ENCODE measurements around the gene CSGALNACT2.
A peak's percentile ranks its signal among the peaks of the same experiment; 100 is the strongest.

Gene CSGALNACT2

DNA sequence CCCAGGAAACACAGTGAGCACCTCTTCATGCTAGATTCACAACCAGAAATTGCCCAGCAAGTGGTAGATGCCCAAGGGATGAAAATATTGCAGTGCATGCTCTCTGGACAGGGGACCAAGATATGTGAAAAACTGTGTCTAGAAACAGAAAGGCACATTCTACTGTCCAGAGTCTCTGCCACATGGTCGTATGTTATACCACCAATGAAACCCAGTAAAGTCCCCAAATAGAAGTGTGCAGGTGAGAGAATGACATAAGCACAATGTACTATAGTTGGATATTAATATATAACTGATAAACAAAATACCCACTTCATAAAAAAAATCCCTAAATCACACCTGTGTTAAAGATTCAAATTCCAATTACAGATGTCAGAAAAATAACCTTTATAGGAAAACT is 84.8 kb downstream of the CSGALNACT2 start:
- ATAC-seq (no peak), DNase-seq (no peak)
- H3K4me3 Mint-ChIP-seq: no peak overlapping the region
- no peaks in the 10 kb centered on the region for H3K9me3 Mint-ChIP-seq
- H3K27me3 Mint-ChIP-seq: peaks cover 13% of the 10 kb centered on the region
- peaks cover 44% of the 10 kb centered on the region for H3K4me1 Mint-ChIP-seq
- H3K27ac Mint-ChIP-seq: no peak overlapping the region

DNA sequence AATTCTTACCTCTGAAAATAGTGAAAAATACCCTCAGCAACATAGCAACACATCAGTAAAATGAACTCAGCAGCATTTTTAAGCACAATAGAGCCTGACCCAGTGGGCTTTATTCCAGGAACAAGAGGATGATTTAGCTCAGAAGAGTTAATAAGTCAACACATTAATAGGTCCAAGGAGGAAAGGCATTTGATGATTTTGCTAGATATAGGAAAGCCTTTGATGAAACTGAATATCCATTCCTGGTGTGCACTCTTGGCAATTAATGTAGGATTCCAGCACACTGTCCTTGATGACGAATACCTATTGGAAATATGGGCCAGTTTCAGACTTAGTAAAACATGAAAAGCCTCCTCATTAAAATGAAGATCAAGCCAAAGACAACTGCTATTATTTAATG is 86.1 kb downstream of the CSGALNACT2 start:
- Mint-ChIP-seq H3K27me3 (peaks cover 26% of the 10 kb centered on the region), H3K4me3 (no peak overlapping the region), H3K27ac (no peak overlapping the region), H3K9me3 (no peaks in the 10 kb centered on the region), H3K4me1 (peaks cover 56% of the 10 kb centered on the region)
- ATAC-seq (no peak), DNase-seq (no peak)

DNA sequence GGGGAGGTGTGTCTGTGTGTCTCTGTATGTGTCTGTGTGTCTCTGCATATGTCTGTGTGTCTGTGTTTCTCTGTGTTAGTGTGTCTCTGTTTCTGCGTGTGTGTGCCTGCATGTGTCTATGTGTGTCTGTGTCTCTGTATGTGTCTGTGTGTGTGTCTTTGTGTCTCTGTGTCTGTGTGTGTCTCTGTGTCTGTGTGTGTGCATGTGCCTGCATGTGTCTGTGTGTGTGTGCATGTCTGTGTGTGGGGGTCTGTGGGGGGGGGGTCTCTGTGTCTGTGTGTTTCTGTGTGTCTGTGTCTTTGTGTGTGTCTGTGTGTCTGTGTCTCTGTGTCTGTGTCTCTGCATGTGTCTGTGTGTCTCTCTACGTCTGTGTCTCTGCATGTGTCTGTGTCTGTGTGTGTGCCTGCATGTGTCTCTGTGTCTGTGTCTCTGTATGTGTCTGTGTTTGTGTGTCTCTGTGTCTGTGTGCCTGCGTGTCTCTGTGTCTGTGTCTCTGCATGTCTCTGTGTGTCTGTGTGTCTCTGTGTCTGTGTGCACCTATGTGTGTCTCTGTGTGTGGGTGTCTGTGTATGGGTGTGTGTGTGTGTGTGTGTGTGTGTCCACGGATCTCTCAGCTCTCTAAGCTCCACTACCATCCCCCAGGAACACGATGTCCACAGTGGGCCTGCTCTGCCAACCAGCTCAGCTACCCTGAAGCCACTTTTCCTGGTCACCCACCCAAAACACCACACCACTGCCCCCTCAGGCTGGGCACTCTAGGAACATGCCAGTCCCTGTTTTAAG is 87.0 kb downstream of the CSGALNACT2 start:
- peak in 1 of 2 donors; percentile 3 for DNase-seq
- ATAC-seq: no peak
- Mint-ChIP-seq H3K4me1 (peaks cover 57% of the 10 kb centered on the region), H3K4me3 (peak overlapping the region in 1 of 2 donors; percentile 47), H3K27ac (peak overlapping the region in 1 of 2 donors; percentile 0), H3K27me3 (peaks cover 26% of the 10 kb centered on the region), H3K9me3 (no peaks in the 10 kb centered on the region)

DNA sequence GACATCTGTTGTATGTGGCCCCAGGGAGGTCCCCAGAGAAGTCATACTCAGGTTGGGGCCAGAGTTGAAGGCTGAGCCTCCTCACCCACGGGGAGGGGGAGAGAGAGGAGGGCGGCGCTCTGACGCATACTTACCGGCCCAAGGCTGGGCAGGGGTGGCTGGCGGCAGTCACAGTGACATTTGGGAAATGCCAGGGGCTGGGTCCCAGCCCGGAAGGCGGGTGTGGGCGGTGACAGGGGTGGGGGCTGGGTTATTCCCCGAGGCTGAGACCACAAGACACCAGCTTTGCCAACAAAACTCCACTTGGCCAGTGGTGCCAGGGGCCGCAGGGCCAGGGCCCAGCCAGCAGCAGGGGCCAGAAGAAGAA is 87.5 kb downstream of the CSGALNACT2 start:
- Mint-ChIP-seq H3K4me3 (peak overlapping the region in 1 of 2 donors; percentile 47), H3K9me3 (no peaks in the 10 kb centered on the region), H3K27ac (no peak overlapping the region), H3K4me1 (peaks cover 63% of the 10 kb centered on the region), H3K27me3 (peaks cover 26% of the 10 kb centered on the region)
- DNase-seq: peak in 1 of 2 donors; percentile 42
- ATAC-seq: peak; percentile 66

DNA sequence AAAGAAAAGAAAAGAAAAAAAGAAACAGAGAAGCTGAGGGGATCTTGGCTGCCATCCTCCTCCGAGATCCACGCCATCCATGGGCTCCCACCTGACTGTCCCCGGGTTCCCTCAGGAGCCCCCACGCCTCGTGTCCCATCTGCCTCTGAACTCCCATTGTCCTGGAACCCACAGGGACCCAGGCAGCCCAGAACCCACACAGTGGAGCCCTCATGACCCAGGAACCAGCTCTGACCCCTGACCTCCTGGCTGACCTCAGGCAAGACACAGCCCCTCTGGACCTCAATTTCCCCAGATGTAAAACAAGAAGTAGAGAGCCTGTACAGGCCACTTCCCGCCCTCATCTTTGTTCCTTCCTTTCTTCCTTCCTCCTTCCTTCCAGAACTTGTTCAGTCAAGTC is 88.2 kb downstream of the CSGALNACT2 start:
- Mint-ChIP-seq H3K27me3 (peaks cover 26% of the 10 kb centered on the region), H3K27ac (peak overlapping the region in 1 of 2 donors; percentile 21), H3K4me1 (peaks cover 63% of the 10 kb centered on the region), H3K4me3 (no peak overlapping the region), H3K9me3 (no peaks in the 10 kb centered on the region)
- ATAC-seq: no peak
- peak in 1 of 2 donors; percentile 6 for DNase-seq

DNA sequence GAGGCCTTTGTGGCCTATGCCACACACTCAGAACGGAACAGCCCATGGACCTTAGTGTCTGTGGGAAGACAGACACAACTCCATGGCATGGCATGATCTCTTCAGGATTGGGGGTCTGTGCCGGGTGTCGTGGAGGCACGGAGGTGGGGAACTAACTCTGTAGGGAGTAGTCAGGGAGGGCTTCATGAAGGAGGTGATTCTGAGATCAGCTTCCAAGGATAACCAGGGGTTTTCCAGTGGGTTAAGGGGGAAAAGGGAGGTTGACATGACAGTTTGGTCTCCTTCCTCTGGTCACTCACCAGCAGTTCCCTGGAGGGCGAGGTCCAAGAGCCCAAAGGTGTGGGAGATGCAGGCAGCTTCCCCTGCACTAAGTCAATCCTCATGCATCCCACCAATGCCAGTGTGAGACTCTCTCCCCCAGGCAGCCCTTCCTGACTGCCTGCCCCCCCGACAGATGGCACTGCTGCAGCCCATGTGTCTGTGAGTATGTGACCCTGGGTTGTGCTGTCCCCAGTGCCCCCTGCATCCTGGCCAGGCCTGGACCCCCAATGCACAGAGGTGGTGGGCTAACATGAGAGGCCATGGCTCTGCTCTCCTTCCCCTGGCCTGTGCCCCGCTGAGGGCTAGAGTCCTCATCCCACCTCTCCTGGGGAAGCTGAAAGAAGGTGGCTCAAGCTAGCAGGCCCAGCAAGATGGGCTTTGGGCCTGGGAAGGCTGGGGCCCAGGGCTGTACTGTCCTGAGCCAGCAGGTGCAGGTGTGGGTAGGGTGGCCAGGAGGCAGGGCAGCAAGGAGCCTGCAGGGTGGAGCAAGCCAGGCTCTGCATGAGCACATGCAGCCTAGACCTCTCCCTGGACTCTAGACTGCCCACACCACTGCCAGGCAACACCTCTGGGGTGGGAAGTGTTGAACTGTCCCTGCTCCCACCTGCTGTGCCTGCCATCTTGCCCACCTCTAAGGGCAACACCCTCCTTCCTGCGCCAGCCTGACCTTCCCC is 88.9 kb downstream of the CSGALNACT2 start:
- ATAC-seq: no peak
- DNase-seq: peak in 1 of 2 donors; percentile 7
- H3K4me3 Mint-ChIP-seq: no peak overlapping the region
- H3K4me1 Mint-ChIP-seq: peaks cover 63% of the 10 kb centered on the region
- no peak overlapping the region for H3K27ac Mint-ChIP-seq
- no peaks in the 10 kb centered on the region for H3K9me3 Mint-ChIP-seq
- H3K27me3 Mint-ChIP-seq: peaks cover 26% of the 10 kb centered on the region

DNA sequence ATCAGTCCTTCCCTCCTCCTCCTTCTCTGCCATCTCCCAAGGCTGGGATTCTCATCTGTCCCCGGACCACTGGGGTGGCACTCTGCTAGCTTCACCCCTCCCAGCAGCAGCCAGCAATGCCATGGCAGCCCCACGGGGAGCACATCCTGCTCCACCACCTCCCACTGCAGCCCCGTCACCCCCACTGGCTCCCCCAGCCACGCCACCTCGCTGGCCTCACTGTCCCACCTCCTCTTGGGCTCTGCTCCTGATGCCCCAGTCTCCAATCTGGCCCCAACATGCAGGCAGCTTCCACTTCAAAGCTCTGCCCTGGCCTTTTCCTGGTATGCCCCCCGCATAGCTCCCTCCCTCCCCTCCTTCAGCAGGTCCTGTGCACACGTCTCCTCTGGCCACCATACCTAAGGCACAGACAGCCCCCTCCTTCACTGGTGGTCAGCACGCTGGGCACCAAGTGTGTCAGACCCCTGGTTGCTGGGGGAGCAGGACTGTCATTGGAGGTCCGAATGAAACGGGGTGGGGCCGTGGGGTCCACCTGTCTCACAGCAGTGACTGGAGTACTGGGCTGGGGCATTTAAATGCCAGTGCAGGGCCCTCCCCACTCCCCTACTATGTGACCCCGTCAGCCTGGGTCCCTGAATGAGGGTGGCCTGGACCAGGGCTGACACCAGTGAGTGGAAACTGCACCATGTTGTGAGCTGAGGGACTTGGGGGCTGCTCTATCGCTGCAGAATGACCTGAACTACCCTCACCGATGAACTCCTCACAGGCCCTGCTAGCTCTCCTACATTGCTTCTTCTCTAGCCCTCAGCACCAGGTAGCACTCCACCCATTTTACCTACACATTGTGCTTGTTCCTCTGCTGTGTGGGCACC is 89.9 kb downstream of the CSGALNACT2 start:
- no peak for ATAC-seq
- H3K4me1 Mint-ChIP-seq: peaks cover 63% of the 10 kb centered on the region
- peaks cover 26% of the 10 kb centered on the region for H3K27me3 Mint-ChIP-seq
- peak overlapping the region in 1 of 2 donors; percentile 27 for H3K27ac Mint-ChIP-seq
- DNase-seq: peak in 1 of 2 donors; percentile 6
- H3K9me3 Mint-ChIP-seq: no peaks in the 10 kb centered on the region
- peak overlapping the region; percentile 78 to 87 for H3K4me3 Mint-ChIP-seq

DNA sequence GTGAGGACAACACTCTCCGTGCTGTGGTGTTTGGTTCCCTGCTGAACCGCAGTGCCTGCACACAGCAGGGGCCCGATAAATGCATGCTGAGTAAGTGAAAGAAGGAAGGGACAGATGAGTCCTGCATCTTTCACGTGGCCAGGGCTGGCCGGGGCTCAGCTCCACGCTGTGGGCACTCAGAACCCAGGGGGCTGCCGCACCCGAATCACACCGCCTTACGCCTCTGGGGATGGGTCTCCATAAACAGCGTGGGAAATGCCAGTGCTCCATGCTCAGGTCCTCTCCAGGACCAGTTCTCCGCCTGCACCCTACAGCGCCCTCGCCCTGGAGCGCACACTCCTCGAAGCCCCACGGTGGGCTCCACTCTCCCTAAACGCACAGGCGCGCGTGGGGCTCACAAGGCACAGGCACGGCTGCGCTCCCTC is 90.5 kb downstream of the CSGALNACT2 start:
- ATAC-seq: no peak
- peaks cover 63% of the 10 kb centered on the region for H3K4me1 Mint-ChIP-seq
- H3K4me3 Mint-ChIP-seq: peak overlapping the region; percentile 78 to 87
- peaks cover 26% of the 10 kb centered on the region for H3K27me3 Mint-ChIP-seq
- peak overlapping the region in 1 of 2 donors; percentile 27 for H3K27ac Mint-ChIP-seq
- peak in 1 of 2 donors; percentile 9 for DNase-seq
- H3K9me3 Mint-ChIP-seq: no peaks in the 10 kb centered on the region

DNA sequence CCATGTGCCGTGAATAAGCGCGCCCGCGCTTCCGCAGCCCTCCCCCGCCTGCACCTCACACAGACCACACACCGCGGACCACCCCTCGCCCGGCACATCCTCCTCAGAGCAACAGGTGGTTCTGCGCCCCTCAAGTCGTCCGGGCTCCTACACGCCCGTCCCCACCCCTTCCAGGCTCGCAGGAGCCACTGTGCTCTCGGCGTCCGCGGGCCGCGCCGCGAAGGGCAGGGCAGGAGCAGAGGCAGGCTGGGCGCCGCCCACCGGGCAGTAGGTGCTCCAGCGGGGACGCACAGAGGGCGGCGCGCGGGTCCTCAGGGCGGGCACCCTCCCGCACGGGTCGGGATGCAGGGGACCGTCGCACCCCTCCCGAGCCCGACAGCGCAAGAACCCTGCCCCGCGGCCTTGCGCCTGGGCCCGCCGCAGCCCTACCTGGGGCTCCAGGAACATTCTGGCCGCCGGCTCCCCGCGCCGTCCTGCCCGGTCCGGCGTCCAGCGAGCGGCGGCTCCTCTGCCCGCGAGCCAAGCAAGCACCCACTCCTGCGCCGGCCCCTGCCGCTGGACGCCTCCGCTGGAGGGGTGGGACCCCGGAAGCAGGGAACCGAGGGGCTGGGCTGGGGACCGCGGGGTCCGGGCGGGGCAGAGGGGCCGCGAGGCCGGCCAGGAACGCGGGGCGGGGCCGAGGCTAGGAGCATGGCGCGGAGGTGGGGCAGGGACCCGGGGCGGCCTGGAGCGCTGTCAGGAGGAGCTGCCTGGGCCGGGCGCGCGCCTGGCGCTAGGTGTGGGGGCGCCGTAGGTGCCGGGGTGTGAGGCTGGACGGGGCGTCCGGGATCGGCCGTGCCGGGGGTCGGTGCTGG is 91.2 kb downstream of the CSGALNACT2 start:
- peaks cover 63% of the 10 kb centered on the region for H3K4me1 Mint-ChIP-seq
- no peaks in the 10 kb centered on the region for H3K9me3 Mint-ChIP-seq
- DNase-seq: peak; percentile 32 to 49
- peak overlapping the region; percentile 78 to 87 for H3K4me3 Mint-ChIP-seq
- peaks cover 26% of the 10 kb centered on the region for H3K27me3 Mint-ChIP-seq
- ATAC-seq: peak; percentile 52
- H3K27ac Mint-ChIP-seq: no peak overlapping the region

DNA sequence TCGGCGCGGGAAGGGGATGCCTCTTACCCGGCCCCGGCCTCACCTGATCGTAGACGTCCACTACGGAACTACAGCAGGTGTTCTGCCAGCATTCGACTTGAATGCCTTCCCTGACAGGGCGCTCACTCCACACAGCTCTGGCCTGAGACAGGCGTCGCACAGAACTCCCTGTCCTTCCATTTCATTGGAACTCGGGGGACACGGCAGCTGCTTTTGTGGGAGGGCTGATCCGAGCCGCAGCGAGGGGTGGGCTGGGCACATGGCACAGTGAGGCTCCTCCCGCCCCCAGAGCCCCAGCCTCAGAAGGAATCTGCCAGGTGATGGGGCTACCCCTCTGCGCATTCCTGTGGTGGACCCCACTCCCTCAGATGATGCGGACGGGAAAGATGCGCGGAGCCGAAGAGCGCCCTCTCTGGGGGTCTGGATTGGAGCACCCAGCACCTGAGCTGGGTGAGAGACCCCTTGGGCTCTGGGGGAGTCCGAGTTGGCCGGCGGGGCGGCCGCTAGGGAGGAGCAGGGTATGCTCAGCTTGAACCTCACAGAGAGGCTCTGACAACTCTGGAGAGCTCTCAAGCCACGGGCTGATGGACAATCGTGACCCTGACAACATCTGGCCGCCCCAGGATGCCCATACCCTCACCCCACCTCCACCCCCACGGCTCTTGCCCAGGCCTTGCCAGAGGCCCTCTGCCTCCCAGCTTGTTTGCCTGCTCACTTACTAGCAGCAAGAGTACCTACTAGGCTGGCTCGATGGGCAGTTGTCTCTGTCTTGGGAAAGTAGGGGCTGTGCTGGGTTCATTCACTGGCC is 92.1 kb downstream of the CSGALNACT2 start:
- H3K27ac Mint-ChIP-seq: no peak overlapping the region
- H3K4me3 Mint-ChIP-seq: peak overlapping the region in 1 of 2 donors; percentile 32
- DNase-seq (peak in 1 of 2 donors; percentile 8), ATAC-seq (no peak)
- H3K4me1 Mint-ChIP-seq: peaks cover 56% of the 10 kb centered on the region
- peaks cover 21% of the 10 kb centered on the region for H3K27me3 Mint-ChIP-seq
- no peaks in the 10 kb centered on the region for H3K9me3 Mint-ChIP-seq

DNA sequence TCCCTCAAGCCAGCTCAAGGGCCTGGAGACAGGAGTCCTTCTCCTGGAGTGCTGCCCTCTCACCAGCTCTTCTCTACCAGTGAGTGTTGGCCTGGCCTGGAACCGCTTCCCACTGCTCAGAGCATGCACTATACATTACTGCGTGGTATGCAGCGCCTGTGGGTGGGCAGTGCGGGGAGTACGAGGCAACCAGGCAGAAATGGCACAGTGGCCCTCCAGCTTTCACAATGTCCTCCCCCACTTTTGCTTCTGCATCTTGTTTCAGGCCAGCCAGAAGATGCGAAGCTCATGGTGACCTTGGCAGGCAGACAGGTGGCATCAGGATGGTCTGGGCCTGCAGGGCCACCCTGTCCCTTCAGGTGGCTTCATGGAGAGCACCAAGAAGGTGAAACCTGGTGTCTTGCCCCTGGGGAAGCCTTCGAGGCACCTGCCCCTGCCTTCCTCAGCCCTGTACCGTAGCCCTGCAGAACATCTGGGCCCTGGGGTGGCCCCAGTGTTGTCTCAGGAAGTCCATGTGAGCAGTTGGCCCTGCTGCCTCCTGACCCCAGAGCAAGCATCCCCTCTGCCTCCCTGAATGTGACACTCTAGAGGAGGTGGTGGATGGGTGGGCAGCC is 92.8 kb downstream of the CSGALNACT2 start:
- ATAC-seq (no peak), DNase-seq (peak in 1 of 2 donors; percentile 7)
- Mint-ChIP-seq H3K27me3 (peaks cover 21% of the 10 kb centered on the region), H3K27ac (no peak overlapping the region), H3K4me3 (peak overlapping the region in 1 of 2 donors; percentile 34), H3K4me1 (peaks cover 49% of the 10 kb centered on the region), H3K9me3 (no peaks in the 10 kb centered on the region)

DNA sequence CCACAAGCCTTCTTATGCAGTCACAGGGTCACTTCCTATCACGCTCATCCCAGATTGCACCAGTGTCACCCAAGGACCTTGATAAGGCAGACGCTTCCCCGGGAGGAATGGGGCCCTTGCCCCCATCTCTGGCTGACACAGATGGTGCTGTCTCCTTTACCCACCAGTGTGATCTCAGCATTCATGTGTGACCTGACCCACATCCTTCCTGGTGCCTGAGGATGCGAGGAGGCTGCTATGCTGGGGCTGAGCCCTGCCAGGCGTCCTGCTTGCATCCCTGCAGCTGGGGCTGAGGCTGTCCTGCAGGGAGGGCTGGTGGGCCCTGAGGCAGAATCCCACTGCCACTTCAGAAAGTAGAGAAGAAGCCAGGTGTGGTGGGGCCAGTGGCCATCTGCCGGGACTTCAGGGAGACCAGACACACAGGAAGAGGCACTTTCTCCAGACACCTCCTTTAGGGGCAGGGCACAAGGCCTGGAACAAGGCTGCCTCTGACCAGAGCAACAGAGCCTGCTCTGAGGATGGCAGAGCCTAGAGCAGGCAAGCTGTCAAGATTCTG is 93.4 kb downstream of the CSGALNACT2 start:
- no peaks in the 10 kb centered on the region for H3K9me3 Mint-ChIP-seq
- DNase-seq (peak in 1 of 2 donors; percentile 15), ATAC-seq (peak; percentile 45)
- H3K27me3 Mint-ChIP-seq: peaks cover 21% of the 10 kb centered on the region
- H3K27ac Mint-ChIP-seq: peak overlapping the region in 1 of 2 donors; percentile 27
- H3K4me1 Mint-ChIP-seq: peaks cover 43% of the 10 kb centered on the region
- peak overlapping the region in 1 of 2 donors; percentile 34 for H3K4me3 Mint-ChIP-seq

Measured in stimulated activated naive CD8-positive, alpha-beta T cell treated with anti-CD3 and anti-CD28 coated beads, Interleukin-15, amount 100 ng/mL, for 72 hours (primary cell).